ENCODE measurements around the gene HOXC10.

DNA sequence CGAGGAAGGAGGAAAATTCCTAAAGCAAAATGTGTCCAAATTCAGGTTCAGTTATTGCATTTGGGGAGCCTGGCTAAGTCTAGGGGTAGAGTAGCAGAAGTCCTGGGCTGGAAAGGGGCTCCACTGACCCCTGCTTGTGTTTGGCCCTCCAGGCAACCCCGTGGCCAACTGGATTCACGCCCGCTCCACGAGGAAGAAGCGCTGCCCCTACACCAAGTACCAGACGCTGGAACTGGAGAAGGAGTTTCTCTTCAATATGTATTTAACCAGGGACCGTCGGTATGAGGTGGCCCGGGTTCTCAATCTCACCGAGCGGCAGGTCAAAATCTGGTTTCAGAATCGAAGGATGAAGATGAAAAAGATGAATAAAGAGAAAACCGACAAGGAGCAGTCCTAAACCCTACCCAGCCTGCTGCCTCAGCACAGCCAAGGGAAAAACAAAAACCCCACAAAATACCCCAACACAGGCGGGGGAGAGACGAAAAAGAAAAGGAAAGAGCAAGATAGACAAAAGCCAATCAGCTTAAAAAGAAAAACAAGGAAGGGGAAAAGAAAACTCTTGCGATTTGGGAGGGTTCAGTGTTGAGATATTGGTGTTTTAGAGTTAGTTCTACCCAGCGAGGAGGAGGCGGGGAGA, 17.4 kb downstream of the HOXC10 start:
- TF ChIP-seq POLR2A (IDR thresholded peaks at IDR 0.05), result no peak
- TF ChIP-seq CTCF (IDR thresholded peaks at IDR 0.05), result no peak
